ENCODE measurements around the gene FAM209B.

DNA sequence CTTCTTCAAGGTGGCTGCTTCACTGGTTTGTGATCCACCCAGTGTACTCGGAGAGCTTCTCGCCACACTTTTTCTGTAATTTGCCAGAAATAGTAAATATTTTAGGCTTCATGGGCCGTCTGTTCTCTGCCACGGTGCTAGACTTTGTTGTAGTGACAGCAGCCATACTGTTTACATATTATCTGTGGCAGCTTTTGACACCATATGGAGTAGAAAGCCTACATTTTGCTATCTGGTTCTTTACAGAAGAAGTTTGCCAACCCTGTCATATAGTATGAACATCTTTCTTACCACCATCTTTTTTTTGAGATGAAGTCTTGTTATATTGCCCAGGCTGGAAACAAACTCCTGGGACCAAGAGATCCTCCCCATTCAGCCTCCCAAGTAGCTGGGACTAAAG, 32.5 kb downstream of the FAM209B start:
- TF ChIP-seq, protein P1, sequence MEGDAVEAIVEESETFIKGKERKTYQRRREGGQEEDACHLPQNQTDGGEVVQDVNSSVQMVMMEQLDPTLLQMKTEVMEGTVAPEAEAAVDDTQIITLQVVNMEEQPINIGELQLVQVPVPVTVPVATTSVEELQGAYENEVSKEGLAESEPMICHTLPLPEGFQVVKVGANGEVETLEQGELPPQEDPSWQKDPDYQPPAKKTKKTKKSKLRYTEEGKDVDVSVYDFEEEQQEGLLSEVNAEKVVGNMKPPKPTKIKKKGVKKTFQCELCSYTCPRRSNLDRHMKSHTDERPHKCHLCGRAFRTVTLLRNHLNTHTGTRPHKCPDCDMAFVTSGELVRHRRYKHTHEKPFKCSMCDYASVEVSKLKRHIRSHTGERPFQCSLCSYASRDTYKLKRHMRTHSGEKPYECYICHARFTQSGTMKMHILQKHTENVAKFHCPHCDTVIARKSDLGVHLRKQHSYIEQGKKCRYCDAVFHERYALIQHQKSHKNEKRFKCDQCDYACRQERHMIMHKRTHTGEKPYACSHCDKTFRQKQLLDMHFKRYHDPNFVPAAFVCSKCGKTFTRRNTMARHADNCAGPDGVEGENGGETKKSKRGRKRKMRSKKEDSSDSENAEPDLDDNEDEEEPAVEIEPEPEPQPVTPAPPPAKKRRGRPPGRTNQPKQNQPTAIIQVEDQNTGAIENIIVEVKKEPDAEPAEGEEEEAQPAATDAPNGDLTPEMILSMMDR (IDR thresholded peaks at IDR 0.05), result no peak
- TF ChIP-seq EZH2 (IDR thresholded peaks at IDR 0.05), result no peak
- no peak for TF ChIP-seq EZH2phosphoT487 (IDR thresholded peaks at IDR 0.05)
